Esophagus squamous epithelium (tissue), 4 donors: ENCODE results near the gene PPP2R1B.

ENCODE experiments used
- POLR2A ChIP-seq, 4 donors: fragments of 450-650 bp; IDR thresholded peaks; one replicate each; pipeline ENCODE4 v1.6.1; 2017; ENCODE audit warnings: antibody characterized with exemption in 4 of 4, mild to moderate bottlenecking in 4 of 4, moderate library complexity in 3 of 4
- TF ChIP-seq, protein P1 (sequence below), 6 experiments: fragments of 450-650 bp in 4 of 6; fragments of 200-600 bp in 2 of 6; sonication (generic) in 2 of 6; IDR thresholded peaks; one replicate each; pipeline ENCODE4 v1.5.1; 2016 to 2019; ENCODE audit warnings: antibody characterized with exemption in 6 of 6, mild to moderate bottlenecking in 4 of 6, moderate library complexity in 4 of 6

- TF ChIP-seq POLR2A (IDR thresholded peaks at IDR 0.05) = no peak
- TF ChIP-seq, protein P1, sequence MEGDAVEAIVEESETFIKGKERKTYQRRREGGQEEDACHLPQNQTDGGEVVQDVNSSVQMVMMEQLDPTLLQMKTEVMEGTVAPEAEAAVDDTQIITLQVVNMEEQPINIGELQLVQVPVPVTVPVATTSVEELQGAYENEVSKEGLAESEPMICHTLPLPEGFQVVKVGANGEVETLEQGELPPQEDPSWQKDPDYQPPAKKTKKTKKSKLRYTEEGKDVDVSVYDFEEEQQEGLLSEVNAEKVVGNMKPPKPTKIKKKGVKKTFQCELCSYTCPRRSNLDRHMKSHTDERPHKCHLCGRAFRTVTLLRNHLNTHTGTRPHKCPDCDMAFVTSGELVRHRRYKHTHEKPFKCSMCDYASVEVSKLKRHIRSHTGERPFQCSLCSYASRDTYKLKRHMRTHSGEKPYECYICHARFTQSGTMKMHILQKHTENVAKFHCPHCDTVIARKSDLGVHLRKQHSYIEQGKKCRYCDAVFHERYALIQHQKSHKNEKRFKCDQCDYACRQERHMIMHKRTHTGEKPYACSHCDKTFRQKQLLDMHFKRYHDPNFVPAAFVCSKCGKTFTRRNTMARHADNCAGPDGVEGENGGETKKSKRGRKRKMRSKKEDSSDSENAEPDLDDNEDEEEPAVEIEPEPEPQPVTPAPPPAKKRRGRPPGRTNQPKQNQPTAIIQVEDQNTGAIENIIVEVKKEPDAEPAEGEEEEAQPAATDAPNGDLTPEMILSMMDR (IDR thresholded peaks at IDR 0.05) = no peak
These were observed 27.7 kb upstream of the PPP2R1B start for GRCh38 chr11:111793863-111794262.
